IMR-90 (cell line): ENCODE results near the gene MAT2B.

Source experiments
- BHLHE40 ChIP-seq: fragments of 150-350 bp; IDR thresholded peaks from 2 replicates; pipeline ENCODE4 v1.6.1; 2016; ENCODE audit warnings: mild to moderate bottlenecking, low read depth, low read length
- CHD1 ChIP-seq: IDR thresholded peaks from 2 replicates; pipeline ENCODE4 v1.6.1; 2012; ENCODE audit warnings: low read depth, low read length, improper control_type of control experiment
- ELK1 ChIP-seq: fragments of 150-350 bp; IDR thresholded peaks from 2 replicates; pipeline ENCODE4 v1.6.1; 2016; ENCODE audit warnings: low read depth, mild to moderate bottlenecking, low read length, moderate library complexity, borderline replicate concordance
- POLR2A ChIP-seq: IDR thresholded peaks from 2 replicates; pipeline ENCODE4 v1.6.1; 2012; ENCODE audit warnings: mild to moderate bottlenecking, low read depth, low read length
- RAD21 ChIP-seq: IDR thresholded peaks from 2 replicates; pipeline ENCODE4 v1.6.1; 2012; ENCODE audit warnings: low read length, improper control_type of control experiment
- RCOR1 ChIP-seq: IDR thresholded peaks from 2 replicates; pipeline ENCODE4 v1.6.1; 2012; ENCODE audit warnings: mild to moderate bottlenecking, low read length, improper control_type of control experiment; ENCODE audit not compliant: insufficient replicate concordance
- RFX5 ChIP-seq: IDR thresholded peaks from 2 replicates; pipeline ENCODE4 v1.8.0; 2012; ENCODE audit warnings: low read depth, mild to moderate bottlenecking, low read length, moderate library complexity
- TF ChIP-seq, protein P1 (sequence below): conservative IDR thresholded peaks from 2 replicates; pipeline ENCODE4 v1.5.1; 2012; ENCODE audit warnings: mild to moderate bottlenecking, low read depth, low read length, improper control_type of control experiment

DNA sequence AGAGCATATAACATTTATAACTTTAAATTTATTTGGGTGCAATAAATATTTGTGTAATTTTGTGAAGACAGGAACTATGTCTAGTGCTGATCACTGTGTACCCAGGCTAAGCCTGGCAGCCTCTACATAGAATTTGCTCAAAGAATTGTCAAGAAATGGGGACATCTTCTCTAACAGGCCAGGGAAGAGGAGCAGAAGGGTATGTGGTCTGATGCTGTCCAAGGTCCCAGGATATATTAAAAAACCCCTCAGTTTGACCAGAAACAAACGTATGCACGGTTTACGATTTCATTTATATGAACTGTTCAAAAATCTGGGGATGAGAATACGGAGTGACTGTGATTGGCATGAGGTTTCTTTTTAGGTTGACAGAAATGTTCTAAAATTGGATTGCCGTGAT, 55.9 kb downstream of the MAT2B start:
- TF ChIP-seq CHD1, result no peak
- TF ChIP-seq, protein P1, sequence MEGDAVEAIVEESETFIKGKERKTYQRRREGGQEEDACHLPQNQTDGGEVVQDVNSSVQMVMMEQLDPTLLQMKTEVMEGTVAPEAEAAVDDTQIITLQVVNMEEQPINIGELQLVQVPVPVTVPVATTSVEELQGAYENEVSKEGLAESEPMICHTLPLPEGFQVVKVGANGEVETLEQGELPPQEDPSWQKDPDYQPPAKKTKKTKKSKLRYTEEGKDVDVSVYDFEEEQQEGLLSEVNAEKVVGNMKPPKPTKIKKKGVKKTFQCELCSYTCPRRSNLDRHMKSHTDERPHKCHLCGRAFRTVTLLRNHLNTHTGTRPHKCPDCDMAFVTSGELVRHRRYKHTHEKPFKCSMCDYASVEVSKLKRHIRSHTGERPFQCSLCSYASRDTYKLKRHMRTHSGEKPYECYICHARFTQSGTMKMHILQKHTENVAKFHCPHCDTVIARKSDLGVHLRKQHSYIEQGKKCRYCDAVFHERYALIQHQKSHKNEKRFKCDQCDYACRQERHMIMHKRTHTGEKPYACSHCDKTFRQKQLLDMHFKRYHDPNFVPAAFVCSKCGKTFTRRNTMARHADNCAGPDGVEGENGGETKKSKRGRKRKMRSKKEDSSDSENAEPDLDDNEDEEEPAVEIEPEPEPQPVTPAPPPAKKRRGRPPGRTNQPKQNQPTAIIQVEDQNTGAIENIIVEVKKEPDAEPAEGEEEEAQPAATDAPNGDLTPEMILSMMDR, result no peak
- TF ChIP-seq BHLHE40, result no peak
- TF ChIP-seq ELK1, result no peak
- TF ChIP-seq RCOR1, result no peak
- TF ChIP-seq POLR2A, result no peak
- TF ChIP-seq RFX5, result no peak
- no peak for TF ChIP-seq RAD21
